Skeletal muscle tissue (tissue), 4 donors: ENCODE measurements around the gene PARD3B. TPM values are rescaled to one million over a fixed set of nuclear protein-coding genes. Genes with fewer than 3 reads are reported as not detected.

Experiments
- H3K27ac ChIP-seq: one replicate; pipeline ENCODE4 v1.7.0; 2013; ENCODE audit warnings: mild to moderate bottlenecking, low read depth, low read length, inconsistent platforms
- H3K27me3 ChIP-seq, 3 donors: one replicate each; pipeline ENCODE4 v1.7.0; 2013; ENCODE audit warnings: low read length in 3 of 3; ENCODE audit not compliant: control insufficient read depth in 3 of 3, insufficient read depth in 3 of 3
- H3K36me3 ChIP-seq, 3 donors: one replicate each; pipeline ENCODE4 v1.7.0; 2013; ENCODE audit warnings: low read length in 3 of 3; ENCODE audit not compliant: control insufficient read depth in 3 of 3, insufficient read depth in 3 of 3
- H3K4me1 ChIP-seq, 3 donors: one replicate each; pipeline ENCODE4 v1.7.0; 2013; ENCODE audit warnings: low read length in 3 of 3, mild to moderate bottlenecking in 3 of 3; ENCODE audit not compliant: control insufficient read depth in 3 of 3, insufficient read depth in 3 of 3
- H3K4me3 ChIP-seq, 3 donors: one replicate each; pipeline ENCODE4 v1.7.0; 2013; ENCODE audit warnings: low read length in 3 of 3
- H3K9ac ChIP-seq, 3 donors: one replicate each; pipeline ENCODE4 v1.7.0; 2013; ENCODE audit warnings: low read length in 3 of 3, mild to moderate bottlenecking in 3 of 3, moderate library complexity in 2 of 3, low read depth in 1 of 3
- H3K9me3 ChIP-seq, 3 donors: one replicate each; pipeline ENCODE4 v1.7.0; 2013; ENCODE audit warnings: low read length in 3 of 3; ENCODE audit not compliant: control insufficient read depth in 3 of 3
- total RNA-seq: library from RNA; depleted of rRNA; stranded (reverse); fragments of >200 nt; gene quantifications from one replicate; pipeline ENCODE4 v1.2.3, GENCODE V29; 2014
- donor health status: Osteomylitis.

The PARD3B gene
- total RNA-seq, 1 donor from 2014 or later, result 19.8 TPM

DNA sequence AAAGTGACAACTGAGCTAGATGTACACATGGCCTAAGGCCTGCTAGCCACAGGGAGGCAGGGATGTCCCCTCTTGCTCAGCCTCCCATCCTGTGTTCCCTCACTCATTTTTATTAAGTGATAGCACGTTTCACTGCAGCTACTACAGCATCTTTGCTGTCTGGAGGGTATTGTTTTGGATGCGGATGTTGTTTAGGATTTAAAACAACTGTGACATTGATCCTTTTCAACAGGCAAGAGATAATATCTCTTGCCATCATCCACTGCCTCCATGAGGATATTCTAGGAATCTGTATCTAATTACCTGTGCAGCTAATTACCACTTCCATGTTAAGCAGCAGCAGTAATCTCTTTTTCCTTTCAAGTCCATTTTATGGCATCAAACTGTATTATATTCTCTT lies 345.4 kb downstream of the PARD3B start:
- Histone ChIP-seq H3K9me3 (no peaks in the 10 kb centered on the region), H3K9ac (no peak overlapping the region), H3K36me3 (no peaks in the 10 kb centered on the region)

DNA sequence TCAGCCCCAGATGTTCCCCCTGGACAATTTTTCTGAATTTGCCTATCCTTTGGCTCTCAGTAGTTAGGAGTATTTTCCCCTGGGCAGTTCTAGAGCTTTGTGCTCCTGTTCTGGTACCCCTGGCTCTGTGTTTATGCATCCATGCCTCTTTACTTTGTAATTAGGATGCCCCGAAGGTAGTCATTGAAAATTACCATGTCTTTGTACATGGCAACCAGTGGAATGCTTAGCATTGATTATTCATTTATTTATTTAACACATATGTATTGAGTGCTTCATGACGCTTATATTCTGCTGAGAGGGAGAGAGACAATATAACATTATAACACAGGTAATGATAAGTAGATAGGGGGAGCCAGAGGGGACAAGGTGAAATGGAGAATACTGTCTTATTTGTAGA lies 346.5 kb downstream of the PARD3B start:
- no peak overlapping the region for H3K27ac ChIP-seq
- no peak overlapping the region for H3K9ac ChIP-seq
- H3K4me1 ChIP-seq, result no peaks in the 10 kb centered on the region
- no peaks in the 10 kb centered on the region for H3K36me3 ChIP-seq
- H3K9me3 ChIP-seq, result no peaks in the 10 kb centered on the region
- no peak overlapping the region for H3K4me3 ChIP-seq
- no peaks in the 10 kb centered on the region for H3K27me3 ChIP-seq

More for the DNA sequence above, 345.4 kb downstream of the PARD3B start:
- Histone ChIP-seq H3K4me1 (no peaks in the 10 kb centered on the region), H3K27ac (no peak overlapping the region), H3K4me3 (no peak overlapping the region), H3K27me3 (no peaks in the 10 kb centered on the region)

DNA sequence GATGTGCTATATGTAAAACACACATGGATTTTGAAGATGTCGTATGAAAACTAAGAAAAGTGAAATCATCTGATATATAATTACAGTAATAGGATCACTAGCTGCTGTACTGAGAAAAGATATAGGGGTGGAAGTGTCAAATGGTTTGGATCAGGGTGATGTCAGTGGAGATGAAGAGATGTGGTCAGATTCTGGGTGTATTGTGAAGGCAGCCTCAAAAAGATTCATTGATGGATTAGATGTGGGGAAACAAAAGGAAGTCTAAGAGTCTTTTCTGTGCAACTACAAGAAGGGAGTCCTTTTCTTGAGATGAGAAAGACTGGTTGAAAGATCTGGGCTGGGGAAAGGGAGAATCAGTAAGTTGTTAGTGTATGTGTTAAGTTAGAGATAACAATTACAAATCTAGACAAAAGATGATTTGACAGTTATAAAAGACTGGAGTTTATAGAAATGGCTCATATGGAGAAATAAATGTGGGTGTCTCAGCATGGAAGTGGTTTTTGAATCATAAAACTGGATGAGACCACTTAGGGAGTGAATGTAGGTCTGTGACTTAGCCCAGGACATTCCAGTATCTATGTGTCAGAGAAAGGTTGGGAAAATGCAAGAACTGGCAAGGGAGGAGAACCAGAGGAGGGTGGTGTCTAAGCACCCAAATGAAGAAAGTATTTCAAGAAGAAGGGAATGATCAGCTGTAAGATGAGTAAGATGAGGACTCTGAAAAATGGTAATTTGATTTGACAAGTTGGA lies 347.4 kb downstream of the PARD3B start:
- no peak overlapping the region for H3K27ac ChIP-seq
- H3K4me1 ChIP-seq, result no peaks in the 10 kb centered on the region
- no peak overlapping the region for H3K4me3 ChIP-seq
- no peaks in the 10 kb centered on the region for H3K9me3 ChIP-seq
- H3K36me3 ChIP-seq, result no peaks in the 10 kb centered on the region
- no peaks in the 10 kb centered on the region for H3K27me3 ChIP-seq
- H3K9ac ChIP-seq, result no peak overlapping the region

DNA sequence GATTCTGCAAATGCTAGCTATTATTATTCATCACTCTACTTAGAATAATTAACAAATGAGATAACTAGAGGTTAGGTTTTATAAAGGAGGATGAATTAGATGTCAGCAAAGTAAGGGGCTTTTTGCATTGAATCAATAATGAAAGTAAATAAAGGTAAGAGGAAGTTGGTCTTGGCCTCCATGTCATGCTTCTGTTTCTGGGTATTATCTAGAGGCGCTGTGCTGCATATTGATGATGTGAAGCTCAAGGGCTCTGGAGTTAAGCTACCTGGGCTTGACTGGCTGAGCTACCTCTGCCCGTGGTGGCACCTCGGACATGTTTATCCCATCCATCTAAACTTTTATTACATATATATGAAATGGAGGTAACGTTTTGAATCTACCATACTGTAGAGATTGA lies 350.9 kb downstream of the PARD3B start:
- Histone ChIP-seq H3K36me3 (no peaks in the 10 kb centered on the region), H3K27me3 (no peaks in the 10 kb centered on the region), H3K4me3 (no peak overlapping the region), H3K9me3 (peaks cover 0 to 3% (median 0%) of the 10 kb centered on the region in 3 donors), H3K27ac (no peak overlapping the region), H3K9ac (no peak overlapping the region), H3K4me1 (no peaks in the 10 kb centered on the region)

DNA sequence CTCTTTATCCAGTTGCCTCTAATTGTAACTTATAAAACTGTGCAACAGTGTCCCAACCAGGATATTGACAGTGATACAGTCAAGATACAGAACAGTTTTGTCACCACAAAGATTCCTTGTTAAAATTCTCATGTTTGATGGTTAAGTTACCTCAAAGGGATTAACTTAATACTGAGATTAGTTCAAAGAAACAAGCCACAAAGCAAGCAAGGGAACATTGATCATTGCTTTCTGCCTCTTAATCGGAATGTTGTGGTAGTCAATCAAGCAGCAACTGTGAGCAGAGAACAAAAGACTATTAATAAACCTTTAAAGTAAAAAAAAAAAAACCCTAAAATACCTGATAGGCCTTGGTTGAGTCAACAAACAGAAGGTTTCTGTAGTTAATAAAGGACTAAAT lies 352.3 kb downstream of the PARD3B start:
- Histone ChIP-seq H3K4me3 (no peak overlapping the region), H3K27ac (no peak overlapping the region), H3K9me3 (peaks cover 0 to 3% (median 0%) of the 10 kb centered on the region in 3 donors), H3K4me1 (no peaks in the 10 kb centered on the region), H3K9ac (no peak overlapping the region), H3K36me3 (no peaks in the 10 kb centered on the region), H3K27me3 (no peaks in the 10 kb centered on the region)

DNA sequence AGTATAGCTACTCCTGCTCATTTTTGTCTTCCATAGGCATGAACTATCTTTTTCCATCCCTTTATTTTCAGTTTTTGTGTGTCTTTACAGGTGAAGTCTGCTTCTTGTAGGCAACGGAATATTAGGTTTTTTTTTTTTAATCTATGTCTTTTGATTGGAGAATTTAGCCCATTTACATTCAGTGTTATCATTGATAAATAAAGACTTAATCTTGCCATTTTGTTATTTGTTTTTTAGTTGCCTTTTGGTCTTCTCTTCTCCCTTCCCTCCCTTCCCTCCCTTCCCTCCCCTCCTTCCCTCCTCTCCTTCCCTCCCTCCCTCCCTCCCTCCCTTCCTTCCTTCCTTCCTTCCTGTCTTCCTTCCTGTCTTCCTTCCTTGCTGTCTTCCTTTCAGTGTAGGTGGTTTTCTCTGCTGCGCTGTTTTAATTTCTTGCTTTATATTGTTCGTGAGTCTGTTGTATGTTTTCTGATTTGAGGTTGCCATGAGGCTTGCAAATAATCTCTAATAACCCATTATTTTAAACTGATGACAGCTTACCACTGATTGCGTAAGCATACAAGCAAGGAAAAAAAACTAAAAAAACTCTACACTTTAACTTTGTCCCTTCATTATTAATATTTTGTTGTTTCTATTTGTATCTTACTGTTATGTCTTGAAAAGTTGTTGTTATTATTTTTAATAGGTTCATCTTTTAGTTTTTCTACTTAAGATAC lies 353.8 kb downstream of the PARD3B start:
- Histone ChIP-seq H3K4me1 (no peaks in the 10 kb centered on the region), H3K4me3 (no peak overlapping the region), H3K27me3 (no peaks in the 10 kb centered on the region), H3K9me3 (peaks cover 0 to 3% (median 0%) of the 10 kb centered on the region in 3 donors), H3K9ac (no peak overlapping the region), H3K36me3 (no peaks in the 10 kb centered on the region), H3K27ac (no peak overlapping the region)

DNA sequence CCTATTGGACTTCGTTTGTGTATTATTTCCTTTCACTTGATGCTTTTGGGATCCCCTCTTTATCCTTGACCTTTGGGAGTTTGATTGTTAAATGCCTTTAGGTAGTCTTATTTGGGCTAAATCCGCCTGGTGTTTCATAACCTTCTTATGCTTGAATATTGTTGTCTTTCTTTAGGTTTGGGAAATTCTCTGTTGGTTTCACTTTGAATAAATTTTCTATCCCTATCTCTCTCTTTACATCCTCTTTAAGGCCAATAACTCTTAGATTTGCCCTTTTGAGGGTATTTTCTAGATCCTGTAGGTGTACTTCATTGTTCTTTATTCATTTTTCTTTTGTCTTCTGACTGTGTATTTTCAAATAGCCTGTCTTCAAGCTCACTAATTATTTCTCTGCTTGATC lies 354.7 kb downstream of the PARD3B start:
- Histone ChIP-seq H3K4me3 (no peak overlapping the region), H3K27me3 (no peaks in the 10 kb centered on the region), H3K27ac (no peak overlapping the region), H3K9me3 (peaks cover 0 to 3% (median 0%) of the 10 kb centered on the region in 3 donors), H3K4me1 (no peaks in the 10 kb centered on the region), H3K36me3 (no peaks in the 10 kb centered on the region), H3K9ac (no peak overlapping the region)

DNA sequence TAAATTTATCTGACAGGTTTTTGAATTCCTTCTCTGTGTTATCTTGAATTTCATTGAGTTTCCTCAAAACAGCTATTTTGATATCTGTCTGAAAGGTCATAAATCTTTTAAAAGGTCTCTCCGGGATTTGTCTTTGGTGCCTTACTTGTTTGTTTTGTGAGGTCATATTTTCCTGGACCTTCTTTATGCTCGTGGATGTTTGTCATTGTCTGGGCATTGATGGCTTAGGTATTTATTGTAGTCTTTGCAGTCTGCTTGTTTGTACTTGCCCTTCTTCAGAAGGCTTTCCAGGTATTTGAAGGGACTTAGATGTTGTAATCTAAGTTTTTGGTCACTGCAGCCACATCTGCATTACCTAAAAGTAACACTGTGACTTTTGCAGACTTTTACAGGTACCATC lies 355.2 kb downstream of the PARD3B start:
- no peak overlapping the region for H3K4me3 ChIP-seq
- no peaks in the 10 kb centered on the region for H3K36me3 ChIP-seq
- H3K27me3 ChIP-seq, result no peaks in the 10 kb centered on the region
- no peak overlapping the region for H3K27ac ChIP-seq
- no peak overlapping the region for H3K9ac ChIP-seq
- no peaks in the 10 kb centered on the region for H3K4me1 ChIP-seq
- peaks cover 0 to 3% (median 0%) of the 10 kb centered on the region in 3 donors for H3K9me3 ChIP-seq

DNA sequence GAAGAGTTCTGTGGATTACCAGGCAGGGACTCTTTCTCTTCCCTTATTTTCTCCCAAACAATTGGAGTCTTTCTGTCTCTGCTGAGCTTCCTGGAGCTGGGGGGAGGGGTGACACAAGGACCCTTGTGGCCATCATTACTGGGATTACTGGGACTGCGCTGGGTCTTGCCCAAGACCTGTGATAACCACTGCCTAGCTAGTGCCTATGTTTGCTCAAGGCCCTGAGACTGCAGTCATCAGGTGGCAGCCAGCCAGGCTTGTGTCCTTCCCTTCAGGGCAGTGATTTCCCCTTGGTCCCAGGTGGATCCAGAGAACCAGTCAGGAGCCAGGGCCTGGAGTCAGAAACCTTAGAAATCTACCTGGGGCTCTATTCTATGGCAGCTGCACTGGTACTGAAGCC lies 355.6 kb downstream of the PARD3B start:
- no peaks in the 10 kb centered on the region for H3K4me1 ChIP-seq
- H3K27me3 ChIP-seq, result no peaks in the 10 kb centered on the region
- no peak overlapping the region for H3K4me3 ChIP-seq
- peaks cover 0 to 3% (median 0%) of the 10 kb centered on the region in 3 donors for H3K9me3 ChIP-seq
- no peak overlapping the region for H3K27ac ChIP-seq
- H3K9ac ChIP-seq, result no peak overlapping the region
- H3K36me3 ChIP-seq, result no peaks in the 10 kb centered on the region

DNA sequence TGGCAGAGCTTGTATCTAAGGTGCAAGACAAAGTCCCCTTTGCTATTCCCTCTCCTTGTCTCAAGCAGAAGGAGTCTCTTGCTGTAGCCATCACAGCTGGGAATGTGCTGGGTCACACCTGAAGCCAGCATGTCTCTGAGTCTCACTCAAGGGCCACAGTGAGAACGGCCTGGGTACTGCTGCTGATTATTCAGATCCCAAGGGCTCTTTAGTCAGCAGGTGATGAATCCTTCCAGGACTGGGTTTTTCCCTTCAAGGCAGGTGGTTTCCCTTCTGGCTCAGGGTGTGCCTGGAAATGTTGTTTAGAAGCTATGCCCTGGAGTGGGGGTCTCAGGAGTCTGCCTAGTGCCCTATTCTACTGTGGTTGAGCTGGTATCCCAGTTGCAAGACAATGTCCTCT lies 356.3 kb downstream of the PARD3B start:
- Histone ChIP-seq H3K36me3 (no peaks in the 10 kb centered on the region), H3K9me3 (peaks cover 0 to 3% (median 0%) of the 10 kb centered on the region in 3 donors), H3K4me3 (no peak overlapping the region), H3K27me3 (no peaks in the 10 kb centered on the region), H3K9ac (no peak overlapping the region), H3K27ac (no peak overlapping the region), H3K4me1 (no peaks in the 10 kb centered on the region)
